ENCODE data around the gene RSRC1. TPM values are rescaled to one million over a fixed set of nuclear protein-coding genes. Genes with fewer than 3 reads are reported as not detected.

Gene RSRC1
- total RNA-seq, 1 experiment from 2014 or later: 37.9 TPM

- no peaks in the 10 kb centered on the region for H3K23me2 ChIP-seq (ENCODE audit: insufficient read length, low read depth, low read length, poor library complexity, severe bottlenecking)
- no peak overlapping the region for H2BK120ac ChIP-seq (ENCODE audit: low read depth, low read length, poor library complexity, severe bottlenecking)
- H3K36me3 Mint-ChIP-seq (ENCODE audit: insufficient read depth in 1 of 3, low read depth in 3 of 3): no peaks in the 10 kb centered on the region
- H3K79me1 ChIP-seq (ENCODE audit: insufficient read depth, low read depth, low read length, poor library complexity, severe bottlenecking): no peaks in the 10 kb centered on the region
- no peak overlapping the region for H3K4me3 Mint-ChIP-seq
- H2BK5ac ChIP-seq (ENCODE audit: insufficient read length, low read length): no peak overlapping the region
- no peaks in the 10 kb centered on the region for H3K9me3 Mint-ChIP-seq
- no peak overlapping the region for H3T11ph ChIP-seq (ENCODE audit: low read length)
- no peaks in the 10 kb centered on the region for H3K4me1 ChIP-seq (ENCODE audit: insufficient read depth, low read length)
- no peak overlapping the region for H3K18ac ChIP-seq (ENCODE audit: insufficient read length, low read depth, low read length)
- no peaks in the 10 kb centered on the region for H3K4me1 Mint-ChIP-seq
- no peak overlapping the region for H2BK15ac ChIP-seq (ENCODE audit: low read depth, low read length)
- no peak overlapping the region for H3K56ac ChIP-seq (ENCODE audit: insufficient read length, low read depth, low read length)
- no peak overlapping the region for H4K5ac ChIP-seq (ENCODE audit: insufficient read length, low read depth, low read length)
- H3K23ac ChIP-seq (ENCODE audit: insufficient read length, low read depth, low read length): no peak overlapping the region
- H3K4ac ChIP-seq (ENCODE audit: low read depth, low read length): no peak overlapping the region
- TF ChIP-seq, protein P1, sequence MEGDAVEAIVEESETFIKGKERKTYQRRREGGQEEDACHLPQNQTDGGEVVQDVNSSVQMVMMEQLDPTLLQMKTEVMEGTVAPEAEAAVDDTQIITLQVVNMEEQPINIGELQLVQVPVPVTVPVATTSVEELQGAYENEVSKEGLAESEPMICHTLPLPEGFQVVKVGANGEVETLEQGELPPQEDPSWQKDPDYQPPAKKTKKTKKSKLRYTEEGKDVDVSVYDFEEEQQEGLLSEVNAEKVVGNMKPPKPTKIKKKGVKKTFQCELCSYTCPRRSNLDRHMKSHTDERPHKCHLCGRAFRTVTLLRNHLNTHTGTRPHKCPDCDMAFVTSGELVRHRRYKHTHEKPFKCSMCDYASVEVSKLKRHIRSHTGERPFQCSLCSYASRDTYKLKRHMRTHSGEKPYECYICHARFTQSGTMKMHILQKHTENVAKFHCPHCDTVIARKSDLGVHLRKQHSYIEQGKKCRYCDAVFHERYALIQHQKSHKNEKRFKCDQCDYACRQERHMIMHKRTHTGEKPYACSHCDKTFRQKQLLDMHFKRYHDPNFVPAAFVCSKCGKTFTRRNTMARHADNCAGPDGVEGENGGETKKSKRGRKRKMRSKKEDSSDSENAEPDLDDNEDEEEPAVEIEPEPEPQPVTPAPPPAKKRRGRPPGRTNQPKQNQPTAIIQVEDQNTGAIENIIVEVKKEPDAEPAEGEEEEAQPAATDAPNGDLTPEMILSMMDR (conservative IDR thresholded peaks at IDR 0.05): no peak
- H3K9me3 ChIP-seq (ENCODE audit: control insufficient read depth, low read depth, low read length): no peaks in the 10 kb centered on the region
- no peak overlapping the region for H3K27ac Mint-ChIP-seq
- H4K91ac ChIP-seq (ENCODE audit: insufficient read length, low read depth, low read length): no peak overlapping the region
- no peak for DNase-seq
- no peak overlapping the region for H2BK12ac ChIP-seq (ENCODE audit: insufficient read length, low read depth, low read length)
- no peak overlapping the region for H3K4me2 ChIP-seq (ENCODE audit: insufficient read depth, insufficient read length, low read length)
- no peak overlapping the region for H3K14ac ChIP-seq (ENCODE audit: insufficient read depth, low read length)
- no peaks in the 10 kb centered on the region for H3K79me2 ChIP-seq (ENCODE audit: insufficient read depth, low read length)
- no peak overlapping the region for H2AFZ ChIP-seq (ENCODE audit: low read length)
- H2AK5ac ChIP-seq (ENCODE audit: insufficient read length, low read length): no peak overlapping the region
- H3K27ac ChIP-seq (ENCODE audit: insufficient read length, low read depth, low read length): no peak overlapping the region
- H4K20me1 ChIP-seq (ENCODE audit: control insufficient read depth, insufficient read depth, insufficient read length): no peaks in the 10 kb centered on the region
- no peaks in the 10 kb centered on the region for H3K27me3 ChIP-seq (ENCODE audit: insufficient read depth, low read length)
- H3K9ac ChIP-seq (ENCODE audit: extremely low read depth, insufficient read length, low read length): no peak overlapping the region
- H4K8ac ChIP-seq (replicated peaks; ENCODE audit: insufficient read length, low read depth, low read length): no peak overlapping the region
- no peaks in the 10 kb centered on the region for H3K27me3 Mint-ChIP-seq (ENCODE audit: low read depth)
- no peak overlapping the region for H2BK20ac ChIP-seq (ENCODE audit: low read depth, low read length, poor library complexity, severe bottlenecking)
Measured at GRCh38 chr3:158430968-158431367, 321.1 kb downstream of the RSRC1 start.
